Lung (tissue), 12 donors: ENCODE data around the gene SART3. TPM values are rescaled to one million over a fixed set of nuclear protein-coding genes. Genes with fewer than 3 reads are reported as not detected.

Source experiments
- ATAC-seq: fragments of 200-7000 bp; cut with Tn5 transposase; one replicate; pipeline ENCODE4 v1.9.1; 2020; ENCODE audit warnings: moderate number of reproducible peaks; ENCODE audit not compliant: insufficient read depth, low FRiP score
- DNase-seq, 3 donors: peaks; one replicate each; pipeline ENCODE4 v3.0.0-alpha.2; 2013 to 2017
- H3K27ac ChIP-seq, 2 donors: one replicate each; pipeline ENCODE4 v1.5.1; 2013; ENCODE audit warnings: mild to moderate bottlenecking in 2 of 2, moderate library complexity in 2 of 2, control low read depth in 1 of 2, inconsistent platforms in 1 of 2, low read depth in 1 of 2, low read length in 1 of 2
- H3K27me3 ChIP-seq, 3 donors: one replicate each; pipeline ENCODE4 v1.5.1; 2013; ENCODE audit warnings: low read length in 2 of 3; ENCODE audit not compliant: control insufficient read depth in 3 of 3, insufficient read depth in 3 of 3
- H3K36me3 ChIP-seq, 4 donors: one replicate each; pipeline ENCODE4 v1.5.1; 2013; ENCODE audit warnings: low read length in 4 of 4, mild to moderate bottlenecking in 1 of 4, moderate library complexity in 1 of 4; ENCODE audit not compliant: control insufficient read depth in 4 of 4, insufficient read depth in 4 of 4
- H3K4me1 ChIP-seq, 5 donors: one replicate each; pipeline ENCODE4 v1.5.1; 2013; ENCODE audit warnings: low read length in 5 of 5, mild to moderate bottlenecking in 2 of 5, moderate library complexity in 1 of 5; ENCODE audit not compliant: control insufficient read depth in 5 of 5, insufficient read depth in 5 of 5
- H3K4me3 ChIP-seq: one replicate; pipeline ENCODE4 v1.5.1; 2013; ENCODE audit warnings: mild to moderate bottlenecking, control low read depth, moderate library complexity
- H3K9ac ChIP-seq, 2 donors: one replicate each; pipeline ENCODE4 v1.5.1; 2013; ENCODE audit warnings: low read length in 2 of 2, control low read depth in 1 of 2; ENCODE audit not compliant: insufficient read depth in 1 of 2
- H3K9me3 ChIP-seq, 4 donors: one replicate each; pipeline ENCODE4 v1.5.1; 2013; ENCODE audit warnings: low read length in 3 of 4, mild to moderate bottlenecking in 1 of 4, moderate library complexity in 1 of 4; ENCODE audit not compliant: control insufficient read depth in 4 of 4, insufficient read depth in 3 of 4
- CTCF ChIP-seq: IDR thresholded peaks from 2 replicates; pipeline ENCODE4 v1.5.1; 2012; ENCODE audit warnings: mild to moderate bottlenecking; ENCODE audit errors: control extremely low read depth, extremely low read depth
- WGBS, 2 donors: extraction: QIAGEN DNeasy Blood & Tissue Kit; methylation state at CpG; one replicate each; pipeline ENCODE4 v1.1.7; 2013; 5-methylcytosine and 5-hydroxymethylcytosine counted together
- polyA plus RNA-seq, 2 donors: library from polyadenylated mRNA; stranded (reverse); fragments of 200-250 nt; gene quantifications; one replicate each; pipeline ENCODE4 v1.2.1, GENCODE V29; 2013
- total RNA-seq, 2 donors: library from RNA; depleted of rRNA in 1 of 2; stranded (reverse); fragments of >200 nt in 1 of 2; gene quantifications; one replicate each; pipeline ENCODE4 v1.2.1, GENCODE V29; 2014 to 2021
- donor health status: control.
- donor health status: control.
- donor health status: Bipolar disorder and iron deficiency.
- donor health status: healthy.
- donor health status: DM: yes; HTN: yes; CAD: no.

SART3 gene
- total and polyA plus RNA-seq, 4 donors, result 12.2 to 107 (median 34.9) TPM

- Histone ChIP-seq H3K9ac (no peak overlapping the region), H3K27me3 (no peaks in the 10 kb centered on the region), H3K36me3 (no peaks in the 10 kb centered on the region), H3K4me3 (no peak overlapping the region), H3K27ac (no peak overlapping the region), H3K9me3 (no peaks in the 10 kb centered on the region), H3K4me1 (peaks cover 0 to 1% (median 0%) of the 10 kb centered on the region in 5 donors)
- no peak for ATAC-seq
- no peak for TF ChIP-seq CTCF
- WGBS, 2 donors, result 55 to 72% methylated on average over 14 of the region's 14 CpGs
- DNase-seq, result no peak
Measured at GRCh38 chr12:108604208-108604941, 43.4 kb upstream of the SART3 start.

- no peaks in the 10 kb centered on the region for H3K36me3 ChIP-seq
- H3K27ac ChIP-seq, result no peak overlapping the region
- no peaks in the 10 kb centered on the region for H3K27me3 ChIP-seq
- no peak overlapping the region for H3K9ac ChIP-seq
- no peaks in the 10 kb centered on the region for H3K9me3 ChIP-seq
- peaks cover 0 to under 1% (median 0%) of the 10 kb centered on the region in 5 donors for H3K4me1 ChIP-seq
- TF ChIP-seq CTCF, result no peak
- 89 to 94% methylated on average over 4 of the region's 4 CpGs for WGBS, 2 donors
- no peak for DNase-seq
- ATAC-seq, result no peak
- H3K4me3 ChIP-seq, result no peak overlapping the region
Measured at GRCh38 chr12:108603743-108604142, 42.8 kb upstream of the SART3 start.

GRCh38 chr12:108602976-108603704 is 42.2 kb upstream of the SART3 start:
- Histone ChIP-seq H3K27ac (no peak overlapping the region), H3K36me3 (no peaks in the 10 kb centered on the region), H3K4me3 (no peak overlapping the region), H3K9me3 (no peaks in the 10 kb centered on the region), H3K9ac (no peak overlapping the region), H3K4me1 (peaks cover 0 to 6% (median 0%) of the 10 kb centered on the region in 5 donors), H3K27me3 (no peaks in the 10 kb centered on the region)
- DNase-seq (no peak), ATAC-seq (no peak)
- no peak for TF ChIP-seq CTCF
- WGBS, 2 donors, result 90 to 91% methylated on average over 15 of the region's 15 CpGs
